ENCODE measurements around the gene CDK6. TPM values are rescaled to one million over a fixed set of nuclear protein-coding genes. Genes with fewer than 3 reads are reported as not detected.

The CDK6 gene
- total and polyA plus RNA-seq, 10 of the 15 experiments (the other 5 are each of a cell fraction or from before 2014, with no cell fraction given) = 8.0 to 118 (median 45.8) TPM

DNA sequence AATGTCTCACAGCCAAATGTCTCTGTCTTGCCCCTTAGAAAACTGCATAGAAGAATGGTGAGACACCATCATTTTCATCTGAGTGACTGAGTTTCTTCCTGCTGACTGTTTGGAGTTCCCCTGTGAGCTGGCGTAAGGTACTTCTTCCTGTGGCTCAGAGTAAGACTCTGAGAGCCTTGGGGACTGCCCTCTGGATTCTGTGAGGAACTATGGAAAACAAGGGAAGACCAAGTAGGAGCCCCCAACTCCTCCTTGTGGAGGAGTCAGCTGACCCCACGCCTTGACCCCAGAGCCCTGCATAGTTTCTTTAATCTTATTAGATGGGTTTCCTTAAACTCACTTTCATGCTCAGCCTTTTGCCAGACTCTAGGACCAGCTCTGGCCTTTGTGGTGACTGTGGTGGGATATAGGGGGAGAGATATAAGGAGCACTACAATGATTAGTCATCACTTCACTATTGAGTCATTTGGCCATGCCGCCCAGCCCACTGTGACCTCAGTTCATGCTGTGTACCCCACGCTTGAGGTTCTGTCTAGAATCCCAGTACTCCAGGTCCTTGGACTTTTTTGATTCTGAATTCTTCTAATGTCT lies 194.4 kb downstream of the CDK6 start (continued):
- TF ChIP-seq PAX5 (IDR thresholded peaks at IDR 0.05; ENCODE audit: borderline replicate concordance, low read depth, low read length) = peak; percentile 96
- TF ChIP-seq, protein P1, sequence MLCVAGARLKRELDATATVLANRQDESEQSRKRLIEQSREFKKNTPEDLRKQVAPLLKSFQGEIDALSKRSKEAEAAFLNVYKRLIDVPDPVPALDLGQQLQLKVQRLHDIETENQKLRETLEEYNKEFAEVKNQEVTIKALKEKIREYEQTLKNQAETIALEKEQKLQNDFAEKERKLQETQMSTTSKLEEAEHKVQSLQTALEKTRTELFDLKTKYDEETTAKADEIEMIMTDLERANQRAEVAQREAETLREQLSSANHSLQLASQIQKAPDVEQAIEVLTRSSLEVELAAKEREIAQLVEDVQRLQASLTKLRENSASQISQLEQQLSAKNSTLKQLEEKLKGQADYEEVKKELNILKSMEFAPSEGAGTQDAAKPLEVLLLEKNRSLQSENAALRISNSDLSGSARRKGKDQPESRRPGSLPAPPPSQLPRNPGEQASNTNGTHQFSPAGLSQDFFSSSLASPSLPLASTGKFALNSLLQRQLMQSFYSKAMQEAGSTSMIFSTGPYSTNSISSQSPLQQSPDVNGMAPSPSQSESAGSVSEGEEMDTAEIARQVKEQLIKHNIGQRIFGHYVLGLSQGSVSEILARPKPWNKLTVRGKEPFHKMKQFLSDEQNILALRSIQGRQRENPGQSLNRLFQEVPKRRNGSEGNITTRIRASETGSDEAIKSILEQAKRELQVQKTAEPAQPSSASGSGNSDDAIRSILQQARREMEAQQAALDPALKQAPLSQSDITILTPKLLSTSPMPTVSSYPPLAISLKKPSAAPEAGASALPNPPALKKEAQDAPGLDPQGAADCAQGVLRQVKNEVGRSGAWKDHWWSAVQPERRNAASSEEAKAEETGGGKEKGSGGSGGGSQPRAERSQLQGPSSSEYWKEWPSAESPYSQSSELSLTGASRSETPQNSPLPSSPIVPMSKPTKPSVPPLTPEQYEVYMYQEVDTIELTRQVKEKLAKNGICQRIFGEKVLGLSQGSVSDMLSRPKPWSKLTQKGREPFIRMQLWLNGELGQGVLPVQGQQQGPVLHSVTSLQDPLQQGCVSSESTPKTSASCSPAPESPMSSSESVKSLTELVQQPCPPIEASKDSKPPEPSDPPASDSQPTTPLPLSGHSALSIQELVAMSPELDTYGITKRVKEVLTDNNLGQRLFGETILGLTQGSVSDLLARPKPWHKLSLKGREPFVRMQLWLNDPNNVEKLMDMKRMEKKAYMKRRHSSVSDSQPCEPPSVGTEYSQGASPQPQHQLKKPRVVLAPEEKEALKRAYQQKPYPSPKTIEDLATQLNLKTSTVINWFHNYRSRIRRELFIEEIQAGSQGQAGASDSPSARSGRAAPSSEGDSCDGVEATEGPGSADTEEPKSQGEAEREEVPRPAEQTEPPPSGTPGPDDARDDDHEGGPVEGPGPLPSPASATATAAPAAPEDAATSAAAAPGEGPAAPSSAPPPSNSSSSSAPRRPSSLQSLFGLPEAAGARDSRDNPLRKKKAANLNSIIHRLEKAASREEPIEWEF (IDR thresholded peaks at IDR 0.05; ENCODE audit: insufficient replicate concordance, low read depth, low read length) = no peak
- TF ChIP-seq BCL11A (IDR thresholded peaks at IDR 0.05; ENCODE audit: low read depth, low read length) = peak; percentile 98
- no peak for TF ChIP-seq ZNF384 (IDR thresholded peaks at IDR 0.05; ENCODE audit: borderline replicate concordance, low read depth, low read length)
- TF ChIP-seq POU2F2 (IDR thresholded peaks at IDR 0.05; ENCODE audit: borderline replicate concordance, low read depth, low read length) = peak; percentile 79; the same call in 2 of the 3 replicates
- peak; percentile 96 for TF ChIP-seq FOXM1 (IDR thresholded peaks at IDR 0.05; ENCODE audit: low read depth, low read length)
- TF ChIP-seq JUNB (IDR thresholded peaks at IDR 0.05) = peak; percentile 99
- no peak for TF ChIP-seq CBX3 (IDR thresholded peaks at IDR 0.05; ENCODE audit: borderline replicate concordance, low read depth)
- TF ChIP-seq POLR2A (IDR thresholded peaks at IDR 0.05; ENCODE audit: low read depth, low read length) = no peak
- TF ChIP-seq CREB1 (IDR thresholded peaks at IDR 0.05; ENCODE audit: low read depth) = peak; percentile 67
- no peak for TF ChIP-seq EZH2 (IDR thresholded peaks at IDR 0.05; ENCODE audit: borderline replicate concordance, control insufficient read depth, low read depth, low read length)
- TF ChIP-seq YBX1 (IDR thresholded peaks at IDR 0.05) = no peak
- TF ChIP-seq SPI1 (IDR thresholded peaks at IDR 0.05; ENCODE audit: borderline replicate concordance, insufficient read depth, low read depth, low read length) = no peak
- no peak for TF ChIP-seq CHD1 (IDR thresholded peaks at IDR 0.05; ENCODE audit: low read depth, low read length)
- TF ChIP-seq TAF1 (IDR thresholded peaks at IDR 0.05; ENCODE audit: borderline replicate concordance, low read depth, low read length) = no peak
- TF ChIP-seq, protein P2, sequence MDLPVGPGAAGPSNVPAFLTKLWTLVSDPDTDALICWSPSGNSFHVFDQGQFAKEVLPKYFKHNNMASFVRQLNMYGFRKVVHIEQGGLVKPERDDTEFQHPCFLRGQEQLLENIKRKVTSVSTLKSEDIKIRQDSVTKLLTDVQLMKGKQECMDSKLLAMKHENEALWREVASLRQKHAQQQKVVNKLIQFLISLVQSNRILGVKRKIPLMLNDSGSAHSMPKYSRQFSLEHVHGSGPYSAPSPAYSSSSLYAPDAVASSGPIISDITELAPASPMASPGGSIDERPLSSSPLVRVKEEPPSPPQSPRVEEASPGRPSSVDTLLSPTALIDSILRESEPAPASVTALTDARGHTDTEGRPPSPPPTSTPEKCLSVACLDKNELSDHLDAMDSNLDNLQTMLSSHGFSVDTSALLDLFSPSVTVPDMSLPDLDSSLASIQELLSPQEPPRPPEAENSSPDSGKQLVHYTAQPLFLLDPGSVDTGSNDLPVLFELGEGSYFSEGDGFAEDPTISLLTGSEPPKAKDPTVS (IDR thresholded peaks at IDR 0.05; ENCODE audit: low read depth, low read length) = no peak
- no peak for TF ChIP-seq NR2C2 (IDR thresholded peaks at IDR 0.05; ENCODE audit: borderline replicate concordance, control insufficient read depth, insufficient read length, low read depth)
- 0 out of 2 replicates have a peak, but pooled peaks have one; percentile 44 for TF ChIP-seq RAD51 (IDR thresholded peaks at IDR 0.05)
- TF ChIP-seq YY1 (IDR thresholded peaks at IDR 0.05; ENCODE audit: low read depth, low read length) = no peak
- peak; percentile 51 for TF ChIP-seq MEF2B (IDR thresholded peaks at IDR 0.05; ENCODE audit: partially characterized antibody, poor library complexity, severe bottlenecking)
- TF ChIP-seq ESRRA (IDR thresholded peaks at IDR 0.05; ENCODE audit: low read length) = no peak
- no peak; the same call in 1 of the 2 replicates for TF ChIP-seq PML (IDR thresholded peaks at IDR 0.05; ENCODE audit: low read length)
- 0 out of 2 replicates have a peak, but pooled peaks have one; percentile 58 for TF ChIP-seq TCF12 (IDR thresholded peaks at IDR 0.05; ENCODE audit: low read depth, low read length)
- TF ChIP-seq NFXL1 (IDR thresholded peaks at IDR 0.05; ENCODE audit: borderline replicate concordance) = no peak
- no peak for TF ChIP-seq ZNF622 (IDR thresholded peaks at IDR 0.05)
- TF ChIP-seq MEF2A (IDR thresholded peaks at IDR 0.05; ENCODE audit: insufficient read depth, low read depth, low read length) = peak; percentile 83; the same call in 1 of the 2 replicates
- TF ChIP-seq SMAD5 (IDR thresholded peaks at IDR 0.05; ENCODE audit: low read depth) = no peak
- no peak for TF ChIP-seq FOXK2 (IDR thresholded peaks at IDR 0.05)

All from GM12878 (cell line).